NCI-H446 (cell line): ENCODE results near the gene FBRSL1.
"Not testable (repeated sequence)": the region's sequence is repeated elsewhere in the genome, so short reads cannot be mapped to it uniquely, and the experiment has no call there.

ENCODE experiments used
- DNase-seq, 2 experiments: peaks; one replicate each; lab custom pipeline; 2025; lab: John Stamatoyannopoulos, UW

Gene FBRSL1

GRCh38 chr12:132525011-132525832 is 35.3 kb downstream of the FBRSL1 start:
- DNase-seq: no peak

- no peak for DNase-seq
Measured at GRCh38 chr12:132525833-132526455, 36.0 kb downstream of the FBRSL1 start.

- DNase-seq: no peak
Measured at GRCh38 chr12:132527186-132527882, 37.4 kb downstream of the FBRSL1 start.

GRCh38 chr12:132527883-132528264 is 37.9 kb downstream of the FBRSL1 start:
- DNase-seq: no peak

- DNase-seq: no peak
Measured at GRCh38 chr12:132528564-132529106, 38.7 kb downstream of the FBRSL1 start.

- DNase-seq: no peak
Measured at GRCh38 chr12:132529156-132529839, 39.3 kb downstream of the FBRSL1 start.

- no peak for DNase-seq
Measured at GRCh38 chr12:132529906-132530305, 40.0 kb downstream of the FBRSL1 start.

GRCh38 chr12:132530447-132530846 is 40.5 kb downstream of the FBRSL1 start:
- no peak for DNase-seq

- no peak for DNase-seq
Measured at GRCh38 chr12:132530851-132531250, 40.9 kb downstream of the FBRSL1 start.

GRCh38 chr12:132532711-132533583 is 43.0 kb downstream of the FBRSL1 start:
- not testable (repeated sequence) for DNase-seq

GRCh38 chr12:132533584-132533958 is 43.6 kb downstream of the FBRSL1 start:
- no peak for DNase-seq

- no peak for DNase-seq
Measured at GRCh38 chr12:132534076-132534475, 44.1 kb downstream of the FBRSL1 start.

GRCh38 chr12:132535019-132535418 is 45.1 kb downstream of the FBRSL1 start:
- DNase-seq: no peak

- DNase-seq: no peak
Measured at GRCh38 chr12:132536102-132536876, 46.3 kb downstream of the FBRSL1 start.

- no peak for DNase-seq
Measured at GRCh38 chr12:132537049-132537448, 47.1 kb downstream of the FBRSL1 start.

GRCh38 chr12:132537836-132538662 is 48.1 kb downstream of the FBRSL1 start:
- DNase-seq: no peak

- no peak for DNase-seq
Measured at GRCh38 chr12:132538663-132538990, 48.7 kb downstream of the FBRSL1 start.

GRCh38 chr12:132539016-132539773 is 49.2 kb downstream of the FBRSL1 start:
- no peak for DNase-seq

GRCh38 chr12:132540436-132540835 is 50.5 kb downstream of the FBRSL1 start:
- DNase-seq: no peak
